Panc1 (cell line): ENCODE measurements around the gene HDLBP. TPM values are rescaled to one million over a fixed set of nuclear protein-coding genes. Genes with fewer than 3 reads are reported as not detected.

Experiments
- total RNA-seq: library from RNA; stranded (reverse); gene quantifications from one replicate; pipeline ENCODE4 v1.2.1, GENCODE V29; 2021; ENCODE audit not compliant: unreplicated experiment

Gene HDLBP
- total RNA-seq, 1 experiment from 2014 or later, result 656 TPM

Other genes starting within 250 kb of the HDLBP start
- gene MTERF4, start 213.4 kb downstream of the HDLBP start, total RNA-seq, result 28.9 TPM
- gene PASK, start 166.2 kb downstream of the HDLBP start, total RNA-seq, result 51.6 TPM
- gene PPP1R7, start 165.2 kb downstream of the HDLBP start, total RNA-seq, result 64.2 TPM
- gene ANO7, start 127.0 kb downstream of the HDLBP start, total RNA-seq, result 6.9 TPM
- gene SEPTIN2, start 253 bp upstream of the HDLBP start, total RNA-seq, result 303 TPM
- gene FARP2, start 40.6 kb upstream of the HDLBP start, total RNA-seq, result 80.3 TPM
- 195 TPM for gene STK25, start 192.9 kb upstream of the HDLBP start, total RNA-seq
- 39.1 TPM for gene BOK, start 243.1 kb upstream of the HDLBP start, total RNA-seq